OCI-LY3 (cell line): ENCODE results near the gene FTCDNL1.

ENCODE experiments used
- EZH2phosphoT487 ChIP-seq: fragments of 200-600 bp; shearing (Covaris generic); IDR thresholded peaks from 2 replicates; pipeline ENCODE4 v1.6.1; 2018; ENCODE audit warnings: antibody characterized with exemption, mixed run types, low read depth
- TF ChIP-seq, protein P1 (sequence below): fragments of 200-600, 300-600 bp; sonication (generic); IDR thresholded peaks from 2 replicates; pipeline ENCODE4 v1.5.1; 2014; ENCODE audit warnings: antibody characterized with exemption, low read length, low read depth

DNA sequence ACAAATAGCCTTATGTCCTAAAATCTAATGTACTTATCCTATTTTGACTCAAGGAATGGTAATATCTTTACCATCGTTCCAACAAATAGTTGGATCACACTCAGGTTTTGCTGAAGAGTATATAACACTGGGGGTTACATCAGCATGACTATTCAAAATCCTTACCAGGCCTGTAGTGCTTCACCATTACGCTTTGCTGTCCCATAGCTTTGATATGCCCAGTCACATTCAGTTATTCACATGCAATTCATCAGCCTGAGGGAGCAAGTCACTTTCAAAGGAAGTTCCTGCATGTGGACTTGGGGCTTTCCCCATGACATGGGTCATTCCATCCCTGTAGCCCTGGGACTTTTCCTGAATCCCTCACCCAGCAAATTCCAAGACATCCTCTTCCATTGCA is 39.6 kb downstream of the FTCDNL1 start:
- TF ChIP-seq, protein P1, sequence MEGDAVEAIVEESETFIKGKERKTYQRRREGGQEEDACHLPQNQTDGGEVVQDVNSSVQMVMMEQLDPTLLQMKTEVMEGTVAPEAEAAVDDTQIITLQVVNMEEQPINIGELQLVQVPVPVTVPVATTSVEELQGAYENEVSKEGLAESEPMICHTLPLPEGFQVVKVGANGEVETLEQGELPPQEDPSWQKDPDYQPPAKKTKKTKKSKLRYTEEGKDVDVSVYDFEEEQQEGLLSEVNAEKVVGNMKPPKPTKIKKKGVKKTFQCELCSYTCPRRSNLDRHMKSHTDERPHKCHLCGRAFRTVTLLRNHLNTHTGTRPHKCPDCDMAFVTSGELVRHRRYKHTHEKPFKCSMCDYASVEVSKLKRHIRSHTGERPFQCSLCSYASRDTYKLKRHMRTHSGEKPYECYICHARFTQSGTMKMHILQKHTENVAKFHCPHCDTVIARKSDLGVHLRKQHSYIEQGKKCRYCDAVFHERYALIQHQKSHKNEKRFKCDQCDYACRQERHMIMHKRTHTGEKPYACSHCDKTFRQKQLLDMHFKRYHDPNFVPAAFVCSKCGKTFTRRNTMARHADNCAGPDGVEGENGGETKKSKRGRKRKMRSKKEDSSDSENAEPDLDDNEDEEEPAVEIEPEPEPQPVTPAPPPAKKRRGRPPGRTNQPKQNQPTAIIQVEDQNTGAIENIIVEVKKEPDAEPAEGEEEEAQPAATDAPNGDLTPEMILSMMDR, result no peak
- TF ChIP-seq EZH2phosphoT487, result no peak
